H1 (cell line): ENCODE data around the gene BRINP3.

Experiments
- BCL11A ChIP-seq, 2 experiments: IDR thresholded peaks; one replicate each; pipeline ENCODE4 v1.6.1; 2011; ENCODE audit warnings: low read depth in 2 of 2, low read length in 2 of 2, mild to moderate bottlenecking in 2 of 2
- CBX5 ChIP-seq: fragments of 300-800, 300-1000 bp; sonication (generic); IDR thresholded peaks from 2 replicates; pipeline ENCODE4 v1.7.1; 2016; ENCODE audit warnings: antibody characterized with exemption, low read length, low read depth
- EGR1 ChIP-seq: IDR thresholded peaks from 2 replicates; pipeline ENCODE4 v1.6.1; 2011; ENCODE audit warnings: low read depth, low read length, borderline replicate concordance
- EP300 ChIP-seq, 2 experiments: IDR thresholded peaks; 1 replicate in 1 of 2; 2 replicates in 1 of 2; pipeline ENCODE4 v1.6.1; 2011 to 2012; ENCODE audit warnings: low read depth in 2 of 2, low read length in 2 of 2, mild to moderate bottlenecking in 2 of 2, borderline replicate concordance in 1 of 2, inconsistent platforms in 1 of 2, moderate library complexity in 1 of 2
- FOSL1 ChIP-seq: IDR thresholded peaks from 2 replicates; pipeline ENCODE4 v1.6.1; 2011; ENCODE audit warnings: mild to moderate bottlenecking, low read depth, low read length, moderate library complexity; ENCODE audit not compliant: insufficient read depth
- JUND ChIP-seq: IDR thresholded peaks from 2 replicates; pipeline ENCODE4 v1.6.1; 2011; ENCODE audit warnings: mild to moderate bottlenecking, improper control_type of control experiment, low read length
- POLR2A ChIP-seq, 2 experiments: IDR thresholded peaks; 1 replicate in 1 of 2; 2 replicates in 1 of 2; pipeline ENCODE4 v1.6.1; 2011; ENCODE audit warnings: low read depth in 2 of 2, low read length in 2 of 2, mild to moderate bottlenecking in 2 of 2; ENCODE audit errors: control extremely low read depth in 1 of 2
- SIN3A ChIP-seq, 2 experiments: IDR thresholded peaks in 1 of 2; conservative IDR thresholded peaks in 1 of 2; 2 replicates each; pipeline ENCODE4 v1.6.1; 2011 to 2012; ENCODE audit warnings: low read length in 2 of 2, improper control_type of control experiment in 1 of 2, low read depth in 1 of 2, mild to moderate bottlenecking in 1 of 2
- SUZ12 ChIP-seq: fragments of 200-600 bp; sonication (generic); IDR thresholded peaks from 2 replicates; pipeline ENCODE4 v1.6.1; 2012; ENCODE audit warnings: mild to moderate bottlenecking, inconsistent platforms, low read length, moderate library complexity, mixed read lengths
- TBP ChIP-seq: IDR thresholded peaks from 2 replicates; pipeline ENCODE4 v1.6.1; 2011; ENCODE audit warnings: low read depth, low read length, improper control_type of control experiment
- YY1 ChIP-seq: IDR thresholded peaks from 2 replicates; pipeline ENCODE4 v1.6.1; 2011; ENCODE audit warnings: low read depth, mild to moderate bottlenecking, low read length
- TF ChIP-seq, protein P1 (sequence below), 3 experiments: IDR thresholded peaks; 1 replicate in 2 of 3; 2 replicates in 1 of 3; pipeline versions ENCODE4 v1.5.1 to v1.6.1; 2011; ENCODE audit warnings: low read length in 3 of 3, mild to moderate bottlenecking in 3 of 3, inconsistent platforms in 2 of 3, low read depth in 1 of 3, moderate library complexity in 1 of 3; ENCODE audit not compliant: insufficient read depth in 1 of 3; ENCODE audit errors: control extremely low read depth in 1 of 3
- TF ChIP-seq, protein P2 (sequence below): fragments of 300-600 bp; sonication (generic); IDR thresholded peaks from 2 replicates; pipeline ENCODE4 v1.7.1; 2012; ENCODE audit warnings: low read length, moderate library complexity, mild to moderate bottlenecking, inconsistent platforms; ENCODE audit not compliant: insufficient replicate concordance
- TF ChIP-seq, protein P3 (sequence below): IDR thresholded peaks from 2 replicates; pipeline ENCODE4 v1.6.1; 2011; ENCODE audit warnings: low read length, improper control_type of control experiment

DNA sequence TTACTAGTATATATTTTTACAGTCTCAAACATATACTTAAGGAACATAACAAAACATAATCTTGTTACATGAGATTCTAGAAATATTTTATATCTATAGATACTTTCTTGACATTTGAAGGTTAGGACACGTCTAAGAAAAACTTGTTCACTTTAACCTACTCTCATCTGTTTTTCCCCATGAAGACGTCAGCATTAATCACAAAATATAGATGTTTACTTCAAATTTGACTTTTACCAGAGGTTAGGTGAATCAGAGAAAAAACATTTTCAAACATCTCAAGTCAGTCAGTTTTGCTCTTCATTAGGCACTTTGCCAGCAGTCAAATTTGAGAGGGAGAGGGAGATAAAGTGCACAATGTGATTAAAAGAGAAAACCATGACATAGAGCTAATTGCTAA, 47.7 kb downstream of the BRINP3 start:
- TF ChIP-seq EP300 (IDR thresholded peaks at IDR 0.05; ENCODE audit: borderline replicate concordance in 1 of 2, low read depth in 2 of 2, low read length in 2 of 2) (no peak), CBX5 (no peak), FOSL1 (no peak), TBP (no peak), SUZ12 (no peak), BCL11A (IDR thresholded peaks at IDR 0.05; ENCODE audit: low read depth in 2 of 2, low read length in 2 of 2) (no peak), POLR2A (IDR thresholded peaks at IDR 0.05; ENCODE audit: control extremely low read depth in 1 of 2, low read depth in 2 of 2, low read length in 2 of 2) (no peak), SIN3A (conservative IDR thresholded peaks at IDR 0.05 in 1 of 2, IDR thresholded peaks at IDR 0.05 in 1 of 2; ENCODE audit: low read depth in 1 of 2, low read length in 2 of 2) (no peak), JUND (no peak), EGR1 (no peak), YY1 (no peak)
- TF ChIP-seq, protein P1, sequence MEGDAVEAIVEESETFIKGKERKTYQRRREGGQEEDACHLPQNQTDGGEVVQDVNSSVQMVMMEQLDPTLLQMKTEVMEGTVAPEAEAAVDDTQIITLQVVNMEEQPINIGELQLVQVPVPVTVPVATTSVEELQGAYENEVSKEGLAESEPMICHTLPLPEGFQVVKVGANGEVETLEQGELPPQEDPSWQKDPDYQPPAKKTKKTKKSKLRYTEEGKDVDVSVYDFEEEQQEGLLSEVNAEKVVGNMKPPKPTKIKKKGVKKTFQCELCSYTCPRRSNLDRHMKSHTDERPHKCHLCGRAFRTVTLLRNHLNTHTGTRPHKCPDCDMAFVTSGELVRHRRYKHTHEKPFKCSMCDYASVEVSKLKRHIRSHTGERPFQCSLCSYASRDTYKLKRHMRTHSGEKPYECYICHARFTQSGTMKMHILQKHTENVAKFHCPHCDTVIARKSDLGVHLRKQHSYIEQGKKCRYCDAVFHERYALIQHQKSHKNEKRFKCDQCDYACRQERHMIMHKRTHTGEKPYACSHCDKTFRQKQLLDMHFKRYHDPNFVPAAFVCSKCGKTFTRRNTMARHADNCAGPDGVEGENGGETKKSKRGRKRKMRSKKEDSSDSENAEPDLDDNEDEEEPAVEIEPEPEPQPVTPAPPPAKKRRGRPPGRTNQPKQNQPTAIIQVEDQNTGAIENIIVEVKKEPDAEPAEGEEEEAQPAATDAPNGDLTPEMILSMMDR (IDR thresholded peaks at IDR 0.05; ENCODE audit: control extremely low read depth in 1 of 3, insufficient read depth in 1 of 3, low read depth in 1 of 3, low read length in 3 of 3), result no peak
- TF ChIP-seq, protein P2, sequence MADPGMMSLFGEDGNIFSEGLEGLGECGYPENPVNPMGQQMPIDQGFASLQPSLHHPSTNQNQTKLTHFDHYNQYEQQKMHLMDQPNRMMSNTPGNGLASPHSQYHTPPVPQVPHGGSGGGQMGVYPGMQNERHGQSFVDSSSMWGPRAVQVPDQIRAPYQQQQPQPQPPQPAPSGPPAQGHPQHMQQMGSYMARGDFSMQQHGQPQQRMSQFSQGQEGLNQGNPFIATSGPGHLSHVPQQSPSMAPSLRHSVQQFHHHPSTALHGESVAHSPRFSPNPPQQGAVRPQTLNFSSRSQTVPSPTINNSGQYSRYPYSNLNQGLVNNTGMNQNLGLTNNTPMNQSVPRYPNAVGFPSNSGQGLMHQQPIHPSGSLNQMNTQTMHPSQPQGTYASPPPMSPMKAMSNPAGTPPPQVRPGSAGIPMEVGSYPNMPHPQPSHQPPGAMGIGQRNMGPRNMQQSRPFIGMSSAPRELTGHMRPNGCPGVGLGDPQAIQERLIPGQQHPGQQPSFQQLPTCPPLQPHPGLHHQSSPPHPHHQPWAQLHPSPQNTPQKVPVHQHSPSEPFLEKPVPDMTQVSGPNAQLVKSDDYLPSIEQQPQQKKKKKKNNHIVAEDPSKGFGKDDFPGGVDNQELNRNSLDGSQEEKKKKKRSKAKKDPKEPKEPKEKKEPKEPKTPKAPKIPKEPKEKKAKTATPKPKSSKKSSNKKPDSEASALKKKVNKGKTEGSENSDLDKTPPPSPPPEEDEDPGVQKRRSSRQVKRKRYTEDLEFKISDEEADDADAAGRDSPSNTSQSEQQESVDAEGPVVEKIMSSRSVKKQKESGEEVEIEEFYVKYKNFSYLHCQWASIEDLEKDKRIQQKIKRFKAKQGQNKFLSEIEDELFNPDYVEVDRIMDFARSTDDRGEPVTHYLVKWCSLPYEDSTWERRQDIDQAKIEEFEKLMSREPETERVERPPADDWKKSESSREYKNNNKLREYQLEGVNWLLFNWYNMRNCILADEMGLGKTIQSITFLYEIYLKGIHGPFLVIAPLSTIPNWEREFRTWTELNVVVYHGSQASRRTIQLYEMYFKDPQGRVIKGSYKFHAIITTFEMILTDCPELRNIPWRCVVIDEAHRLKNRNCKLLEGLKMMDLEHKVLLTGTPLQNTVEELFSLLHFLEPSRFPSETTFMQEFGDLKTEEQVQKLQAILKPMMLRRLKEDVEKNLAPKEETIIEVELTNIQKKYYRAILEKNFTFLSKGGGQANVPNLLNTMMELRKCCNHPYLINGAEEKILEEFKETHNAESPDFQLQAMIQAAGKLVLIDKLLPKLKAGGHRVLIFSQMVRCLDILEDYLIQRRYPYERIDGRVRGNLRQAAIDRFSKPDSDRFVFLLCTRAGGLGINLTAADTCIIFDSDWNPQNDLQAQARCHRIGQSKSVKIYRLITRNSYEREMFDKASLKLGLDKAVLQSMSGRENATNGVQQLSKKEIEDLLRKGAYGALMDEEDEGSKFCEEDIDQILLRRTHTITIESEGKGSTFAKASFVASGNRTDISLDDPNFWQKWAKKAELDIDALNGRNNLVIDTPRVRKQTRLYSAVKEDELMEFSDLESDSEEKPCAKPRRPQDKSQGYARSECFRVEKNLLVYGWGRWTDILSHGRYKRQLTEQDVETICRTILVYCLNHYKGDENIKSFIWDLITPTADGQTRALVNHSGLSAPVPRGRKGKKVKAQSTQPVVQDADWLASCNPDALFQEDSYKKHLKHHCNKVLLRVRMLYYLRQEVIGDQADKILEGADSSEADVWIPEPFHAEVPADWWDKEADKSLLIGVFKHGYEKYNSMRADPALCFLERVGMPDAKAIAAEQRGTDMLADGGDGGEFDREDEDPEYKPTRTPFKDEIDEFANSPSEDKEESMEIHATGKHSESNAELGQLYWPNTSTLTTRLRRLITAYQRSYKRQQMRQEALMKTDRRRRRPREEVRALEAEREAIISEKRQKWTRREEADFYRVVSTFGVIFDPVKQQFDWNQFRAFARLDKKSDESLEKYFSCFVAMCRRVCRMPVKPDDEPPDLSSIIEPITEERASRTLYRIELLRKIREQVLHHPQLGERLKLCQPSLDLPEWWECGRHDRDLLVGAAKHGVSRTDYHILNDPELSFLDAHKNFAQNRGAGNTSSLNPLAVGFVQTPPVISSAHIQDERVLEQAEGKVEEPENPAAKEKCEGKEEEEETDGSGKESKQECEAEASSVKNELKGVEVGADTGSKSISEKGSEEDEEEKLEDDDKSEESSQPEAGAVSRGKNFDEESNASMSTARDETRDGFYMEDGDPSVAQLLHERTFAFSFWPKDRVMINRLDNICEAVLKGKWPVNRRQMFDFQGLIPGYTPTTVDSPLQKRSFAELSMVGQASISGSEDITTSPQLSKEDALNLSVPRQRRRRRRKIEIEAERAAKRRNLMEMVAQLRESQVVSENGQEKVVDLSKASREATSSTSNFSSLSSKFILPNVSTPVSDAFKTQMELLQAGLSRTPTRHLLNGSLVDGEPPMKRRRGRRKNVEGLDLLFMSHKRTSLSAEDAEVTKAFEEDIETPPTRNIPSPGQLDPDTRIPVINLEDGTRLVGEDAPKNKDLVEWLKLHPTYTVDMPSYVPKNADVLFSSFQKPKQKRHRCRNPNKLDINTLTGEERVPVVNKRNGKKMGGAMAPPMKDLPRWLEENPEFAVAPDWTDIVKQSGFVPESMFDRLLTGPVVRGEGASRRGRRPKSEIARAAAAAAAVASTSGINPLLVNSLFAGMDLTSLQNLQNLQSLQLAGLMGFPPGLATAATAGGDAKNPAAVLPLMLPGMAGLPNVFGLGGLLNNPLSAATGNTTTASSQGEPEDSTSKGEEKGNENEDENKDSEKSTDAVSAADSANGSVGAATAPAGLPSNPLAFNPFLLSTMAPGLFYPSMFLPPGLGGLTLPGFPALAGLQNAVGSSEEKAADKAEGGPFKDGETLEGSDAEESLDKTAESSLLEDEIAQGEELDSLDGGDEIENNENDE, result no peak
- TF ChIP-seq, protein P3, sequence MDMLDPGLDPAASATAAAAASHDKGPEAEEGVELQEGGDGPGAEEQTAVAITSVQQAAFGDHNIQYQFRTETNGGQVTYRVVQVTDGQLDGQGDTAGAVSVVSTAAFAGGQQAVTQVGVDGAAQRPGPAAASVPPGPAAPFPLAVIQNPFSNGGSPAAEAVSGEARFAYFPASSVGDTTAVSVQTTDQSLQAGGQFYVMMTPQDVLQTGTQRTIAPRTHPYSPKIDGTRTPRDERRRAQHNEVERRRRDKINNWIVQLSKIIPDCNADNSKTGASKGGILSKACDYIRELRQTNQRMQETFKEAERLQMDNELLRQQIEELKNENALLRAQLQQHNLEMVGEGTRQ, result no peak
